ENCODE data around the gene KRT78.

Gene KRT78

DNA sequence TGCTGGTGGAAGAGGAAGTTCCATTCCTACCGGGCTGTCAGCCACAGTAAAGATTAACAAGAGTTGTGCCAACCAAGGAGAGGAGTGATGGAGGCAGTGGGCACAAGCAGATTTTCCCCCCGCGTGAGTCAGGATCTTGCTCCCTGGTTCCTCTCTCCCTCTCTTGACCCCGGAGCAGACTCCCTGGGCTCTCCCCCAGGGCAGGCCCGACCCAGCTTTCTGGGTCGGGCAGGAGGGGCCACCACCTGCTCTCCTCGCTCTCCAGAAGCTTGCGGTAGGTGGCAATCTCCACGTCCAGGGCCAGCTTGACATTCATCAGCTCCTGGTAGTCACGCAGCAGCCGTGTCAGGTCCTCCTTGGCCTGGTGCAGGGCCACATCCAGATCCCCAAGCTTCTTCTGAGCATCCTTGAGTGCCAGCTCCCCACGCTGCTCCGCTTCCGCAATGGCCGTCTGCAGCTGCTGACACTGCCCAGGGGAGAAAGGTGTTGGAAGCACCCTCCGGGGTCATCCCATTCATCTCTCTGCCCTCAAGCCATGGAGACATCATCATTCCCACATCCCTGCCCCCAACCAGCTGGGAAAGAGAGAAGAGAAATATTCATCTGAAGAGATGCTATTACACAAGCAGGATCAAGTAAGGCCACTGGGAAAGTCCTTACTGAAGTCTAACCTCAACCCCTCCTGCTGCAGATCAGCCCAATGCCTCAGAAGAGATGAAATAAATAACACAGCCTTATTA is 25.9 kb downstream of the KRT78 start:
- no peak for TF ChIP-seq FOXM1 (IDR thresholded peaks at IDR 0.05; ENCODE audit: borderline replicate concordance)
- no peak for TF ChIP-seq BHLHE40 (IDR thresholded peaks at IDR 0.05; ENCODE audit: borderline replicate concordance)
- ChIA-PET POLR2A (no interaction called here), CTCF (interaction anchor here (0.6 kb wide), 1 partner anchor 32 kb away, joined by 3 read pairs; no protein-coding TSS in a partner anchor)
- no peak for DNase-seq (ENCODE audit: extremely low spot score)

DNA sequence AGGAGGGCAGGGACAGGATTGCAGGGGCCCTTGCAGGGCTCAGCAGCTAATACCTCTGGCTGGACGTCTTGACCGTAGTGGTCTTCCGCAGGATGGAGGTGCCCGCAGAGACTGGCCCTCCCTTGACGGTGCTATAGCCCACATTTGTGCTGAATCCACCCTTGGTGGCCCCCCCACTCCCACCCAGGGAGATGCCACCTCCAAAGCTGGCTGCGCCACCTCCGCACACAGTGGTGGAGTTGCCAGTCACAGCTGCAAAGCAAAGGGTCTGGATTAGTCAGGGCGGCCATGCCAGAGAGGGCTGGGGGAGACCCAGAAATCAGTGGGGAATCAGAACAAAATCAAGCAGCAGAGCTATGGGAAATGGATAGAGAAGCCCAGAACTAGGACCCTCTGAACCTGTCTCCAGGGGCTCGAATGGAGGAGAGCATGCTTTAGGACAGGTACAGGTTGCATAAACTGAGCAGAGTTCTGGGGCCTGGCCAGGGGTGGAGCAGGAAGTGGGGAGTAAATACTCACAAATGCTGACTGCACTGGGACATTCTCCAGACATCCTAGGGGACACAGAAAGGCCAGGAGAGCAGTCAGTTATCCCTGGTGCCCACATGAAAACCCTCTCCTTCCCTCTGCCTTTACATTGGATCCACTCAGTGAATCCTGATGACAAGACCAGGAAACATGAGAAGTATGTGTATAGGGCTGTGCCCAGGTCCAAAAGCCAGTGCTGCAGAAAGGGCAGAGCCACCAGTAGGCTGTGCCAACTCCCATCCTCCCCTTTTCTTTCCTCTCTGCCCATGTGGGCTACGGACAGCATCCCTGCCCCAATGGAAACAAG is 26.8 kb downstream of the KRT78 start:
- ChIA-PET POLR2A (no interaction called here), CTCF (interaction anchor here (0.6 kb wide), 1 partner anchor 33 kb away, joined by 3 read pairs; no protein-coding TSS in a partner anchor)
- TF ChIP-seq FOXA1 (IDR thresholded peaks at IDR 0.05) (no peak), FOXM1 (IDR thresholded peaks at IDR 0.05; ENCODE audit: borderline replicate concordance) (no peak), ARNT (IDR thresholded peaks at IDR 0.05) (no peak), FOXK2 (IDR thresholded peaks at IDR 0.05) (no peak), SP1 (IDR thresholded peaks at IDR 0.05) (no peak), TARDBP (IDR thresholded peaks at IDR 0.05) (no peak), CTBP1 (IDR thresholded peaks at IDR 0.05; ENCODE audit: borderline replicate concordance) (no peak), BHLHE40 (IDR thresholded peaks at IDR 0.05; ENCODE audit: borderline replicate concordance) (no peak), ZNF384 (IDR thresholded peaks at IDR 0.05) (no peak), L3MBTL2 (conservative IDR thresholded peaks at IDR 0.05) (no peak)
- DNase-seq (ENCODE audit: extremely low spot score) = no peak

DNA sequence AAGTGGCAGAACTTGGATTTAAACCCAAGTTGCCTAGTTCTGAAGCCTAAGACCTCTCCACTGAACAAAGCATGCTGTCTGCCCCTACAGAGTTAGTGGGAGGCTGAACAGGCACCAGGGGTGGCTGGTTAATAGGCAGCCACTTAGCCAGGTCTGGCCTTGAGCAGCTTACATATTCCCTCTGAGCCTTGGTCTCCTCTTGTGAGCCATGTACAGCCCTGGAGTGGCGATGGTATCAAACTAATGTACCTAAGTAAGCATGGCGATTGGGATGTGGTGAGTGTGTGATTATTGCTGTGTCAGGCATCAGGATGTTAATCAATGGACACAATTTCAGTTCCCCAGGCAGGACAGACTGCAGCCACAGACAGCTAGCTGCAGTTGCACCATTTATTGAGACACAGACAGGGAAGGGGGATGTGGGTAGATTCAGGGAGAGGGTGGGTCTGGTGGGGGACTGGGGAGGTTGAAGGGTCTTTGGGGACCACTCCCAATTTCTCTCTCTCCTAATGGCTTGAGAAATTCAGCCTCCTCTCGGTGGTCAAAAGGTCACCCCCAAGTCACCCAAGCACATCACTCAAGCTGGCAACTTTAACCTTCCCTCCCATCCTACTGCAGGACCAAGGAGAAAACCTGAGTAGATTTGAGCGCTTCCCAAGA is 27.6 kb downstream of the KRT78 start:
- no peak for DNase-seq (ENCODE audit: extremely low spot score)
- ChIA-PET POLR2A (no interaction called here), CTCF (no interaction called here)
- TF ChIP-seq L3MBTL2 (conservative IDR thresholded peaks at IDR 0.05) (no peak), NFRKB (IDR thresholded peaks at IDR 0.05) (no peak), TARDBP (IDR thresholded peaks at IDR 0.05) (no peak), LEF1 (IDR thresholded peaks at IDR 0.05; ENCODE audit: borderline replicate concordance) (no peak), ZNF384 (IDR thresholded peaks at IDR 0.05) (no peak), FOXA1 (IDR thresholded peaks at IDR 0.05) (no peak), HDGF (IDR thresholded peaks at IDR 0.05; ENCODE audit: borderline replicate concordance) (no peak)

DNA sequence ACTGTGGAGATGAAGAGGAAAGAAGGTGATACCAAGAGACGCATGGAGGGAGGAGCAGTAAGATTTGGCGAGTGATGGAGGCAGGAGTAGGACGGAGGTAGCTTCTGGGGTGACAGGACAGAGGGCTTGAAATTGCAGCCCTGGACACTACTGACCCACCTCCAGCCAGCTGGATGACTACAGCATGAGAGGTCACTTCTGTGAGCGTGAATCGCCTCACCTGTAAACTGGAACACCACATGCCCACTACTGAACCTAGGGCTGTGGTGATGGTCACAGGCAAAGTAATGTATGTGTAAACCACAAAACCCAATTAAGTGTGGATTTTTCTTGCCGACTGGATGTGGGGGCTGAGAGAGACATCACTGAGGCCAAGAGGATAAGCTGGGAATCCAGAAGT is 28.3 kb downstream of the KRT78 start:
- no peak for DNase-seq (ENCODE audit: extremely low spot score)
- POLR2A ChIA-PET = no interaction called here
- CTCF ChIA-PET = no interaction called here
- TF ChIP-seq, protein P1, sequence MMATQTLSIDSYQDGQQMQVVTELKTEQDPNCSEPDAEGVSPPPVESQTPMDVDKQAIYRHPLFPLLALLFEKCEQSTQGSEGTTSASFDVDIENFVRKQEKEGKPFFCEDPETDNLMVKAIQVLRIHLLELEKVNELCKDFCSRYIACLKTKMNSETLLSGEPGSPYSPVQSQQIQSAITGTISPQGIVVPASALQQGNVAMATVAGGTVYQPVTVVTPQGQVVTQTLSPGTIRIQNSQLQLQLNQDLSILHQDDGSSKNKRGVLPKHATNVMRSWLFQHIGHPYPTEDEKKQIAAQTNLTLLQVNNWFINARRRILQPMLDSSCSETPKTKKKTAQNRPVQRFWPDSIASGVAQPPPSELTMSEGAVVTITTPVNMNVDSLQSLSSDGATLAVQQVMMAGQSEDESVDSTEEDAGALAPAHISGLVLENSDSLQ (IDR thresholded peaks at IDR 0.05) = no peak
- no peak for TF ChIP-seq SP1 (IDR thresholded peaks at IDR 0.05)
- TF ChIP-seq ELF4 (IDR thresholded peaks at IDR 0.05) = no peak
- no peak for TF ChIP-seq L3MBTL2 (conservative IDR thresholded peaks at IDR 0.05)
- TF ChIP-seq NFRKB (IDR thresholded peaks at IDR 0.05) = no peak
- TF ChIP-seq FOXK2 (IDR thresholded peaks at IDR 0.05) = no peak
- TF ChIP-seq HDGF (IDR thresholded peaks at IDR 0.05; ENCODE audit: borderline replicate concordance) = no peak
- TF ChIP-seq ARNT (IDR thresholded peaks at IDR 0.05) = no peak
- TF ChIP-seq CTBP1 (IDR thresholded peaks at IDR 0.05; ENCODE audit: borderline replicate concordance) = no peak
- no peak for TF ChIP-seq BHLHE40 (IDR thresholded peaks at IDR 0.05; ENCODE audit: borderline replicate concordance)
- TF ChIP-seq TARDBP (IDR thresholded peaks at IDR 0.05) = no peak
- no peak for TF ChIP-seq ZNF384 (IDR thresholded peaks at IDR 0.05)
- no peak for TF ChIP-seq FOXM1 (IDR thresholded peaks at IDR 0.05; ENCODE audit: borderline replicate concordance)
- no peak for TF ChIP-seq FOXA1 (IDR thresholded peaks at IDR 0.05)
- no peak for TF ChIP-seq LEF1 (IDR thresholded peaks at IDR 0.05; ENCODE audit: borderline replicate concordance)
- TF ChIP-seq SUZ12 (IDR thresholded peaks at IDR 0.05) = no peak

DNA sequence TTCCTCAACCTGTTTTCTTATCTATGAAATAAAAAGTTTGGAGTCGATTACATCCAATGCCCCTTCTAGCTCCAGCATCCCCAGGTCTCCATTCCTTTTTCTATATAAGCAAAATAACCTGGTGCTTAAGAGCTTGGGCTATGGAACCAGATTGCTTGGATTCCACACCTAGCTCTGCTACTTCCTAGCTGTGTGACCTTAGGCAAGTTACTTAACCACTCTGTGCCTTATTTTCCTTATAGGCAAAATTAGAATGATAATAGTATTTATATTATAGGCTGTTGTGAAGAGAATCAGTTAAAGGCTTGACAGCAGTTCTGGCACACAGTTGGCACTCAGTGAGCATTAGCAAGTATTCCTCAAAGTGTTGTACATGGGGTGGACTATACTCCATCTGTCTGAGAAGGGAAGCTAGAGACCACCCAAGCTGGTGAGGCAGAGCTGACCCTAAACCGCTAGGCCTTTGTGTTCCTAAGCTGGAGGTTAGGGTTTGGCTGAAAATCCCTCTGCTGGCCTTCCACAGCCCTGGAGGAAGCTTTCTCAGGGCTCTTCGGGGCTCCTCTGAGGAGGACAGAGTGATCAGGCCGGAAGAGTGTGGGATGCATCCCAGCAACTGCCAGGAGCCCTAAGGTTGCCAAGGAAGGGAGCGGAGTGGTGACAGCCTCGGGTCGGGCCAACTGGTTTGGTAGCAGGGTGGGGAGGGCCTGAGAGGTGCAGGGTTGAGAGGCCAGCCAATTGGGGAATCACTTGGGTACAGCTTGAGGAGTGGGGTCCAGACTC is 28.9 kb downstream of the KRT78 start:
- CTCF ChIA-PET = no interaction called here

DNA sequence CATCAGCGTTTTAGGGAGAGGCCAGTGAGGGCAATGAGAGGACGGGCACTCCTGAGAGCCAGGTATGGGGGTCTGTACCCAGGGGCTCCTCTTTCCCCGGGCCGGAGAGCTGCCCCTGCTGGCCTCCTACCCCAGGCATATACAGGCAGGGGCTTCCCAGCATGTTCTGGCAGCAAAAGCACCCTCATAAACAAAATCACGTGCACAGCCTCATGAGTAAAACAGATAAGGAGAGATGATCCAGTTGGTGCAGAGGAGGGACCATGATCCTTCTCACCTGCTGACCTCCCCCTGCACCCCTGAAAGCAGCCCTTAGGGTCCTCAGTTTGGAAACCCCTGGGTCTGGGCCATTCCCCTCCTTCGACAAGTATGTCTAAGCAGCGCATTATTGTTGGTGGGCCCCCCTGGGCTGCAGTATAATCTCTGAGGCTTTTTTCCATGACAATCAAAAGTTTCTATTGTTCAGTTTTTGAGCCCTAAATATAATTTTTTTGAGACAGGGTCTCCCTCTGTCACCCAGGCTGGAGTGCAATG is 29.8 kb downstream of the KRT78 start:
- ChIA-PET CTCF (no interaction called here), POLR2A (no interaction called here)
- no peak for DNase-seq (ENCODE audit: extremely low spot score)
- TF ChIP-seq FOXM1 (IDR thresholded peaks at IDR 0.05; ENCODE audit: borderline replicate concordance) = no peak
- no peak for TF ChIP-seq NFRKB (IDR thresholded peaks at IDR 0.05)
- TF ChIP-seq TARDBP (IDR thresholded peaks at IDR 0.05) = no peak
- TF ChIP-seq HDGF (IDR thresholded peaks at IDR 0.05; ENCODE audit: borderline replicate concordance) = no peak

More for the DNA sequence above, 28.9 kb downstream of the KRT78 start:
- POLR2A ChIA-PET = no interaction called here
- no peak for DNase-seq (ENCODE audit: extremely low spot score)
- TF ChIP-seq FOXK2 (IDR thresholded peaks at IDR 0.05) = no peak

DNA sequence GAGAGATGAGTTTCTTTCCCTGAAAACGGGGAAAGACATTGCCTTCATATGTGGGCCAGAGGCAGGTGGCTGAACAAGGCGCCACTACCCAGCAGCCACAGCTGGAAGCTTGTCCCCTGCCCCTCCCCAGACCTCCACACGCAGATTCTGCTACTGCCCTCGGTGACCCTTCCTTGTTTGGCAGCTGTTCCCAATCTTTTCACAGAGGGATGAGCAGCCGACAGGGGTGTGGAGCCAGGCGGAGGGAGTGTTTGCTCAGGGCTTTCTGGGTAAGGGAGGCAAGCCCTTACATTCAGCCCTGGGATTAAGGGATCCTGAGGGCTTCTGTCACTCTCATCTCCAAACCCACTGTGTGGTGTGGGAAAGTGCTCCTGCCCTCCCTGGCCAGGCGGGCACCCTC is 30.4 kb downstream of the KRT78 start:
- no peak for DNase-seq (ENCODE audit: extremely low spot score)
- ChIA-PET CTCF (interaction anchor here (0.9 kb wide), 1 partner anchor 162 kb away, joined by 4 read pairs; no protein-coding TSS in a partner anchor), POLR2A (no interaction called here)

More for the DNA sequence above, 30.4 kb downstream of the KRT78 start:
- TF ChIP-seq TARDBP (IDR thresholded peaks at IDR 0.05) (no peak), FOXM1 (IDR thresholded peaks at IDR 0.05; ENCODE audit: borderline replicate concordance) (no peak), BHLHE40 (IDR thresholded peaks at IDR 0.05; ENCODE audit: borderline replicate concordance) (no peak), ELF4 (IDR thresholded peaks at IDR 0.05) (no peak), CTBP1 (IDR thresholded peaks at IDR 0.05; ENCODE audit: borderline replicate concordance) (no peak), SP1 (IDR thresholded peaks at IDR 0.05) (no peak), FOXK2 (IDR thresholded peaks at IDR 0.05) (no peak), ARNT (IDR thresholded peaks at IDR 0.05) (no peak), ZNF384 (IDR thresholded peaks at IDR 0.05) (no peak), FOXA1 (IDR thresholded peaks at IDR 0.05) (no peak), HDGF (IDR thresholded peaks at IDR 0.05; ENCODE audit: borderline replicate concordance) (no peak), NFRKB (IDR thresholded peaks at IDR 0.05) (no peak)
